K562 (cell line): ENCODE measurements around the gene DHX8. TPM values are rescaled to one million over a fixed set of nuclear protein-coding genes. Genes with fewer than 3 reads are reported as not detected.

Experiments used
- ATF1 ChIP-seq, 2 experiments: fragments of 450-650 bp in 1 of 2; IDR thresholded peaks; 2 replicates each; pipeline ENCODE4 v1.6.1; 2016; ENCODE audit warnings: missing compliant biosample characterization in 1 of 2, missing genetic modification characterization in 1 of 2
- CTBP1 ChIP-seq: fragments of 450-650 bp; IDR thresholded peaks from 2 replicates; pipeline ENCODE4 v1.6.1; 2016; ENCODE audit warnings: borderline replicate concordance
- CTCF ChIP-seq, 3 experiments: IDR thresholded peaks in 2 of 3; conservative IDR thresholded peaks in 1 of 3; 2 replicates each; pipeline ENCODE4 v1.5.1; 2011 to 2012; ENCODE audit warnings: low read length in 3 of 3, mild to moderate bottlenecking in 3 of 3, control low read depth in 2 of 3, improper control_type of control experiment in 1 of 3, inconsistent platforms in 1 of 3, low read depth in 1 of 3, mixed read lengths in 1 of 3, moderate library complexity in 1 of 3; ENCODE audit not compliant: insufficient read depth in 2 of 3
- EP300 ChIP-seq: IDR thresholded peaks from 2 replicates; pipeline ENCODE4 v1.6.1; 2012; ENCODE audit warnings: low read length, improper control_type of control experiment
- HDAC3 ChIP-seq: fragments of 450-650 bp; IDR thresholded peaks from 2 replicates; pipeline ENCODE4 v1.6.1; 2018; ENCODE audit warnings: borderline replicate concordance, mild to moderate bottlenecking, moderate library complexity; ENCODE audit not compliant: partially characterized antibody
- KDM2B ChIP-seq: fragments of 250-450 bp; sonication (Bioruptor Pico); IDR thresholded peaks from 2 replicates; pipeline ENCODE4 v1.8.0; 2021; ENCODE audit warnings: mild to moderate bottlenecking, moderate library complexity
- NBN ChIP-seq: fragments of 450-650 bp; IDR thresholded peaks from 2 replicates; pipeline ENCODE4 v1.6.1; 2016; ENCODE audit warnings: low read depth, mild to moderate bottlenecking
- PHF20 ChIP-seq: fragments of 450-650 bp; IDR thresholded peaks from 2 replicates; pipeline ENCODE4 v1.6.1; 2018; ENCODE audit not compliant: partially characterized antibody
- SIN3B ChIP-seq: fragments of 450-650 bp; IDR thresholded peaks from 2 replicates; pipeline ENCODE4 v1.6.1; 2017; ENCODE audit warnings: low read depth, mild to moderate bottlenecking, moderate library complexity
- ZBTB26 ChIP-seq: fragments of 450-650 bp; formaldehyde crosslinking; IDR thresholded peaks from 2 replicates; pipeline ENCODE4 v1.4.0; 2022; ENCODE audit warnings: missing genetic modification characterization
- polyA plus RNA-seq, 8 experiments: library from polyadenylated mRNA; depleted of rRNA in 4 of 8; stranded (reverse) in 5 of 8; unstranded in 3 of 8; fragments of >200 nt; fragmentation: Nextera tagmentation in 2 of 8; fragmentation: Illumina TruSeq in 1 of 8; extraction: Ambion mirVana in 2 of 8; extraction: Trizol in 1 of 8; gene quantifications; 2 replicates each; pipeline versions ENCODE4 v1.2.1 to v1.2.3, GENCODE V29; 2011 to 2014; ENCODE audit warnings: inconsistent platforms in 1 of 8, missing spikeins in 1 of 8
- total RNA-seq, 7 experiments: library from RNA; depleted of rRNA in 6 of 7; stranded (reverse); fragments of >200 nt in 6 of 7; fragmentation: Illumina TruSeq in 2 of 7; extraction: Trizol in 2 of 7; gene quantifications; 2 replicates each; pipeline versions ENCODE4 v1.2.1 to v1.2.3, GENCODE V29; 2011 to 2021; ENCODE audit warnings: low replicate concordance in 1 of 7
- TF ChIP-seq, protein P1 (sequence below): sonication (generic); formaldehyde crosslinking; IDR thresholded peaks from 2 replicates; pipeline ENCODE4 v1.8.0; 2023; ENCODE audit warnings: mild to moderate bottlenecking, missing genetic modification reagents
- TF ChIP-seq, protein P2 (sequence below), 2 experiments: fragments of 450-650 bp; IDR thresholded peaks; 2 replicates each; pipeline ENCODE4 v1.6.1; 2018; ENCODE audit warnings: mild to moderate bottlenecking in 2 of 2, low read depth in 1 of 2; ENCODE audit not compliant: partially characterized antibody in 2 of 2
- TF ChIP-seq, protein P3 (sequence below): fragments of 250-450 bp; sonication (Bioruptor Pico); IDR thresholded peaks from 2 replicates; pipeline ENCODE4 v1.4.0; 2020; ENCODE audit warnings: mild to moderate bottlenecking

DHX8 gene
- total and polyA plus RNA-seq, 9 of the 15 experiments (the other 6 are each of a cell fraction or from before 2014, with no cell fraction given): 16.7 to 42.5 (median 25.6) TPM

GRCh38 chr17:43483674-43484551 lies at the start of gene DHX8 (continued):
- TF ChIP-seq, protein P1, sequence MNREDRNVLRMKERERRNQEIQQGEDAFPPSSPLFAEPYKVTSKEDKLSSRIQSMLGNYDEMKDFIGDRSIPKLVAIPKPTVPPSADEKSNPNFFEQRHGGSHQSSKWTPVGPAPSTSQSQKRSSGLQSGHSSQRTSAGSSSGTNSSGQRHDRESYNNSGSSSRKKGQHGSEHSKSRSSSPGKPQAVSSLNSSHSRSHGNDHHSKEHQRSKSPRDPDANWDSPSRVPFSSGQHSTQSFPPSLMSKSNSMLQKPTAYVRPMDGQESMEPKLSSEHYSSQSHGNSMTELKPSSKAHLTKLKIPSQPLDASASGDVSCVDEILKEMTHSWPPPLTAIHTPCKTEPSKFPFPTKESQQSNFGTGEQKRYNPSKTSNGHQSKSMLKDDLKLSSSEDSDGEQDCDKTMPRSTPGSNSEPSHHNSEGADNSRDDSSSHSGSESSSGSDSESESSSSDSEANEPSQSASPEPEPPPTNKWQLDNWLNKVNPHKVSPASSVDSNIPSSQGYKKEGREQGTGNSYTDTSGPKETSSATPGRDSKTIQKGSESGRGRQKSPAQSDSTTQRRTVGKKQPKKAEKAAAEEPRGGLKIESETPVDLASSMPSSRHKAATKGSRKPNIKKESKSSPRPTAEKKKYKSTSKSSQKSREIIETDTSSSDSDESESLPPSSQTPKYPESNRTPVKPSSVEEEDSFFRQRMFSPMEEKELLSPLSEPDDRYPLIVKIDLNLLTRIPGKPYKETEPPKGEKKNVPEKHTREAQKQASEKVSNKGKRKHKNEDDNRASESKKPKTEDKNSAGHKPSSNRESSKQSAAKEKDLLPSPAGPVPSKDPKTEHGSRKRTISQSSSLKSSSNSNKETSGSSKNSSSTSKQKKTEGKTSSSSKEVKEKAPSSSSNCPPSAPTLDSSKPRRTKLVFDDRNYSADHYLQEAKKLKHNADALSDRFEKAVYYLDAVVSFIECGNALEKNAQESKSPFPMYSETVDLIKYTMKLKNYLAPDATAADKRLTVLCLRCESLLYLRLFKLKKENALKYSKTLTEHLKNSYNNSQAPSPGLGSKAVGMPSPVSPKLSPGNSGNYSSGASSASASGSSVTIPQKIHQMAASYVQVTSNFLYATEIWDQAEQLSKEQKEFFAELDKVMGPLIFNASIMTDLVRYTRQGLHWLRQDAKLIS (CRISPR knock-in tag): peak; percentile 70
- peak; percentile 69; the same call in 1 of the 2 replicates for TF ChIP-seq CTBP1
- TF ChIP-seq, protein P2, sequence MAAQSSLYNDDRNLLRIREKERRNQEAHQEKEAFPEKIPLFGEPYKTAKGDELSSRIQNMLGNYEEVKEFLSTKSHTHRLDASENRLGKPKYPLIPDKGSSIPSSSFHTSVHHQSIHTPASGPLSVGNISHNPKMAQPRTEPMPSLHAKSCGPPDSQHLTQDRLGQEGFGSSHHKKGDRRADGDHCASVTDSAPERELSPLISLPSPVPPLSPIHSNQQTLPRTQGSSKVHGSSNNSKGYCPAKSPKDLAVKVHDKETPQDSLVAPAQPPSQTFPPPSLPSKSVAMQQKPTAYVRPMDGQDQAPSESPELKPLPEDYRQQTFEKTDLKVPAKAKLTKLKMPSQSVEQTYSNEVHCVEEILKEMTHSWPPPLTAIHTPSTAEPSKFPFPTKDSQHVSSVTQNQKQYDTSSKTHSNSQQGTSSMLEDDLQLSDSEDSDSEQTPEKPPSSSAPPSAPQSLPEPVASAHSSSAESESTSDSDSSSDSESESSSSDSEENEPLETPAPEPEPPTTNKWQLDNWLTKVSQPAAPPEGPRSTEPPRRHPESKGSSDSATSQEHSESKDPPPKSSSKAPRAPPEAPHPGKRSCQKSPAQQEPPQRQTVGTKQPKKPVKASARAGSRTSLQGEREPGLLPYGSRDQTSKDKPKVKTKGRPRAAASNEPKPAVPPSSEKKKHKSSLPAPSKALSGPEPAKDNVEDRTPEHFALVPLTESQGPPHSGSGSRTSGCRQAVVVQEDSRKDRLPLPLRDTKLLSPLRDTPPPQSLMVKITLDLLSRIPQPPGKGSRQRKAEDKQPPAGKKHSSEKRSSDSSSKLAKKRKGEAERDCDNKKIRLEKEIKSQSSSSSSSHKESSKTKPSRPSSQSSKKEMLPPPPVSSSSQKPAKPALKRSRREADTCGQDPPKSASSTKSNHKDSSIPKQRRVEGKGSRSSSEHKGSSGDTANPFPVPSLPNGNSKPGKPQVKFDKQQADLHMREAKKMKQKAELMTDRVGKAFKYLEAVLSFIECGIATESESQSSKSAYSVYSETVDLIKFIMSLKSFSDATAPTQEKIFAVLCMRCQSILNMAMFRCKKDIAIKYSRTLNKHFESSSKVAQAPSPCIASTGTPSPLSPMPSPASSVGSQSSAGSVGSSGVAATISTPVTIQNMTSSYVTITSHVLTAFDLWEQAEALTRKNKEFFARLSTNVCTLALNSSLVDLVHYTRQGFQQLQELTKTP (IDR thresholded peaks at IDR 0.05; ENCODE audit: low read depth in 1 of 2, partially characterized antibody in 2 of 2): peak; percentile 63 to 79
- peak; percentile 63 for TF ChIP-seq EP300
- TF ChIP-seq ZBTB26 (CRISPR knock-in tag): 0 out of 2 replicates have a peak, but pooled peaks have one; percentile 32
- peak; percentile 100 for TF ChIP-seq CTCF (IDR thresholded peaks at IDR 0.05 in 2 of 3, conservative IDR thresholded peaks at IDR 0.05 in 1 of 3; ENCODE audit: insufficient read depth in 2 of 3, low read depth in 1 of 3, low read length in 3 of 3)
- no peak for TF ChIP-seq ATF1 (CRISPR knock-in tag; IDR thresholded peaks at IDR 0.05)
- peak; percentile 78 for TF ChIP-seq ATF1 (tag; IDR thresholded peaks at IDR 0.05)
- TF ChIP-seq, protein P3, sequence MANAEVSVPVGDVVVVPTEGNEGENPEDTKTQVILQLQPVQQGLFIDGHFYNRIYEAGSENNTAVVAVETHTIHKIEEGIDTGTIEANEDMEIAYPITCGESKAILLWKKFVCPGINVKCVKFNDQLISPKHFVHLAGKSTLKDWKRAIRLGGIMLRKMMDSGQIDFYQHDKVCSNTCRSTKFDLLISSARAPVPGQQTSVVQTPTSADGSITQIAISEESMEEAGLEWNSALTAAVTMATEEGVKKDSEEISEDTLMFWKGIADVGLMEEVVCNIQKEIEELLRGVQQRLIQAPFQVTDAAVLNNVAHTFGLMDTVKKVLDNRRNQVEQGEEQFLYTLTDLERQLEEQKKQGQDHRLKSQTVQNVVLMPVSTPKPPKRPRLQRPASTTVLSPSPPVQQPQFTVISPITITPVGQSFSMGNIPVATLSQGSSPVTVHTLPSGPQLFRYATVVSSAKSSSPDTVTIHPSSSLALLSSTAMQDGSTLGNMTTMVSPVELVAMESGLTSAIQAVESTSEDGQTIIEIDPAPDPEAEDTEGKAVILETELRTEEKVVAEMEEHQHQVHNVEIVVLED (CRISPR knock-in tag): peak; percentile 40
- TF ChIP-seq SIN3B: peak; percentile 61; the same call in 1 of the 2 replicates
- TF ChIP-seq HDAC3: no peak
- no peak for TF ChIP-seq KDM2B (CRISPR knock-in tag)
- peak; percentile 92 for TF ChIP-seq PHF20
- peak; percentile 83; the same call in 1 of the 2 replicates for TF ChIP-seq NBN
